ENCODE results near the gene TACR1. TPM values are rescaled to one million over a fixed set of nuclear protein-coding genes. Genes with fewer than 3 reads are reported as not detected.
"Not testable (repeated sequence)": the region's sequence is repeated elsewhere in the genome, so short reads cannot be mapped to it uniquely, and the experiment has no call there.

Gene TACR1
- total RNA-seq: under 1 TPM in 1 of 5 experiments, not detected in 4; 0.24 TPM
- not detected for polyA plus RNA-seq
- not detected for total RNA-seq

DNA sequence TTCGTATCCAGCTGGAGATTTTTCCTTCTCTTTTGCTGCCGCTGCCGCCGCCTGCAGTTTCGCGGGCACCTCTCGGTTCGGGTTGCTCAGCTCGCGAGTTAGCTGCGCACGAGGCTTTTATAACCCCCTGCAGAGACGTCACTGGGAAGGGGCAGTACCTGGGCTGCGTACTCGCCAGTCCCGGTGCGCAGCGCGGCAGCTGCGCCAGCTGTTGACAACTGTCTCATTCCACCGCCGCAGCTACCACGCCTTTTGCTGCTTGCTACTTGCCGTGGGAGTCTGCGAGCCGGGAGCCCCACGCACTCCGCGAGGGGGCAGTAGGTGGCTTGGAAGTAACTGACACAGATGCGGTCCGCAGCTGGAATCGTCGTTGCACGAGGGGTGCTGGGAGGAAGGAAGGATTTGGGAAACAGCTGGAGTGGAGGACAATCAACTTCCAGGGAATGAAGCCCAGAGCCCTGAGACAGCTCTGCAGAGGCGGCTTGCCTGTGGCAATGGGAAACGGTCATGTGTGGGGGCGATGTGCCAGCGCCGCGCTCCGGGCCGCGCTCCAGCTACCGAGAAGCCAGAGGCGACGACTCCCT, at the start of gene TACR1:
Gene TACR1, minus strand, starts transcription at position 93 of the 584 bp plus-strand sequence. CDS start 586 bp downstream, outside the sequence.
- CTCF ChIA-PET: interaction anchor here (0.8 to 1.1 kb wide), 2 partner anchors 9 to 206 kb away, joined by 3 to 4 read pairs; no protein-coding TSS in a partner anchor
- no peaks in the 10 kb centered on the region for H3K9me3 ChIP-seq (ENCODE audit: control insufficient read depth in 2 of 3, low read length in 3 of 3)
- ATAC-seq: peak; percentile 72
- H3K36me3 ChIP-seq (ENCODE audit: control insufficient read depth in 2 of 3, insufficient read depth in 3 of 3, low read length in 3 of 3): no peaks in the 10 kb centered on the region
- no peak within 1 kb of the TSS for H3K4me3 ChIP-seq (ENCODE audit: low read length)
- Mint-ChIP-seq H3K36me3 (no peaks in the 10 kb centered on the region), H3K4me1 (peaks cover 0 to 25% (median 7%) of the 10 kb centered on the region in 7 donors), H3K4me3 (peak within 1 kb of the TSS in 9 of 10 donors; percentile 69 to 91 (median 83)), H3K27ac (no peak within 1 kb of the TSS), H3K27me3 (peaks cover 70 to 77% (median 75%) of the 10 kb centered on the region in 5 donors), H3K9me3 (peaks cover 0 to 16% (median 4%) of the 10 kb centered on the region in 11 donors)
- peaks cover 0 to 10% of the 10 kb centered on the region in 2 donors for H3K4me1 ChIP-seq (ENCODE audit: control insufficient read depth in 2 of 2, insufficient read depth in 2 of 2, low read length in 2 of 2)
- POLR2A ChIA-PET: no interaction called here
- peak; percentile 18 to 56 (median 47) for DNase-seq
- H3K27ac ChIP-seq (ENCODE audit: low read depth, low read length): no peak within 1 kb of the TSS
- intact Hi-C loops (cut with micrococcal nuclease): loop anchor here in 1 of 2 donors (2.0 kb wide), 2 partner anchors 205 to 269 kb away; no protein-coding TSS in a partner anchor
- H3K27me3 ChIP-seq (ENCODE audit: control insufficient read depth in 2 of 2, insufficient read depth in 2 of 2, low read length in 2 of 2): peaks cover 0 to 7% of the 10 kb centered on the region in 2 donors

DNA sequence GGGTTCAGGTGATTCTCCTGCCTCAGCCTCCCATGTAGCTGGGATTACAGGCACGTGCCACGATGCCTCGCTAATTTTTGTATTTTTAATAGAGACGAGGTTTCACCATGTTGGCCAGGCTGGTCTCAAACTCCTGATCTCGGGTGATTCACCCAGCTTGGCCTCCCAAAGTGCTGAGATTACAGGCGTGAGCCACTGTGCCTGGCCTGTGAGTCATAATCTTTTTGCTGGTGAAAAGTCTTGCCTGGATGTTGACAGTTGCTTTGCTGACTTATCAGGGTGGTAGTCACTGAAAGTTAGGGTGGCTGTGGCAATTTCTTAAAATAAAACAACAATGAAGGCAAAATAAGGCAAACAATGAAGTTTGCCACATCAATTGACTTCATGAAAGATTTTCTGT, 49.3 kb upstream of the TACR1 start:
- H3K27ac ChIP-seq (ENCODE audit: low read depth, low read length); H3K27me3 ChIP-seq (ENCODE audit: control insufficient read depth in 2 of 2, insufficient read depth in 2 of 2, low read length in 2 of 2); H3K27ac Mint-ChIP-seq; H3K4me3 Mint-ChIP-seq; H3K4me1 ChIP-seq (ENCODE audit: control insufficient read depth in 2 of 2, insufficient read depth in 2 of 2, low read length in 2 of 2); H3K36me3 ChIP-seq (ENCODE audit: control insufficient read depth in 2 of 3, insufficient read depth in 3 of 3, low read length in 3 of 3); H3K4me1 Mint-ChIP-seq; intact Hi-C loops (cut with micrococcal nuclease); CTCF ChIA-PET; H3K4me3 ChIP-seq (ENCODE audit: low read length); H3K27me3 Mint-ChIP-seq; POLR2A ChIA-PET; DNase-seq; ATAC-seq: not testable (repeated sequence)
- H3K9me3 Mint-ChIP-seq: peaks cover 0 to 81% (median 27%) of the 10 kb centered on the region in 11 donors
- peaks cover 0 to 16% (median 0%) of the 10 kb centered on the region in 3 experiments for H3K9me3 ChIP-seq (ENCODE audit: control insufficient read depth in 2 of 3, low read length in 3 of 3)
- peaks cover 0 to 12% (median 8%) of the 10 kb centered on the region in 5 donors for H3K36me3 Mint-ChIP-seq

DNA sequence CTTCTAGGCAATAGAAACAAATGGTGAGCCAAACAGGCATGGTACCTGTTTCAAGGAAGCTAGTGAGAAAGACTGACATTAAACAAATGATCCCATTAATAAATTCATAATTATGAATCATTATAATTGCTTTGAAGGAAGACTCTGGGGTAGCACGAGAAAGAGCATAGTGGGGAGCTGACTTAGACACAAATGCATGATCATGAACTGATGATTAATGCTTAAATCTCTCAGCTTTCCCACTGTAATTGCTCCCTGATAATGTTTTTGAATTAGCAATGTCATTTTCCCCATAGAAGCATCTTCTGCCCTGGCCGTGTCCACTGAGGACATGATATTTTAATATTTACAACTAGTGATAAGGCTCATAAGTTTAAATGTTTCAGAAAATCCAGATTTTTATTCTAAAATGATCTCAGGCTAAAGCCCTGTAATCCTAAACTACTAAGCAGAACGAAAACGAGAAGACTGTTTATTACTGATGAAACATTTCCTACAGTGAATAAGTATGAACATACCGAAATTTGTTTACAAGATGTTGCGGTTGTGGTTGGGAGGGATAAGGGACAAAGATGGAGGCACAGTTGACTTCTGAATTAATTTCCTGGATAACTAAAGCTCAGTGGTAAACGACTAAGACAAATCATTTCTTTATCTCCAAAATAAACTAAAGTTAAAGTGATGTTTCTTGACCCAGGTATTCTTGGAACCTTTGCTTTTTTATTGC, 47.3 kb upstream of the TACR1 start:
- no peaks in the 10 kb centered on the region for H3K36me3 ChIP-seq (ENCODE audit: control insufficient read depth in 2 of 3, insufficient read depth in 3 of 3, low read length in 3 of 3)
- no peaks in the 10 kb centered on the region for H3K4me1 Mint-ChIP-seq
- peaks cover 0 to 20% (median 0%) of the 10 kb centered on the region in 3 experiments for H3K9me3 ChIP-seq (ENCODE audit: control insufficient read depth in 2 of 3, low read length in 3 of 3)
- CTCF ChIA-PET: no interaction called here
- no peak for ATAC-seq
- no peak overlapping the region for H3K4me3 Mint-ChIP-seq
- peaks cover 0 to 81% (median 33%) of the 10 kb centered on the region in 11 donors for H3K9me3 Mint-ChIP-seq
- intact Hi-C loops (cut with micrococcal nuclease): no loop called here
- no peak overlapping the region for H3K27ac Mint-ChIP-seq
- H3K4me3 ChIP-seq (ENCODE audit: low read length): no peak overlapping the region
- no peak overlapping the region for H3K27ac ChIP-seq (ENCODE audit: low read depth, low read length)
- H3K27me3 Mint-ChIP-seq: peaks cover 0 to 8% (median 0%) of the 10 kb centered on the region in 5 donors
- H3K36me3 Mint-ChIP-seq: peaks cover 0 to 15% (median 4%) of the 10 kb centered on the region in 5 donors
- H3K4me1 ChIP-seq (ENCODE audit: control insufficient read depth in 2 of 2, insufficient read depth in 2 of 2, low read length in 2 of 2): no peaks in the 10 kb centered on the region
- no peak for DNase-seq
- POLR2A ChIA-PET: no interaction called here
- no peaks in the 10 kb centered on the region for H3K27me3 ChIP-seq (ENCODE audit: control insufficient read depth in 2 of 2, insufficient read depth in 2 of 2, low read length in 2 of 2)

DNA sequence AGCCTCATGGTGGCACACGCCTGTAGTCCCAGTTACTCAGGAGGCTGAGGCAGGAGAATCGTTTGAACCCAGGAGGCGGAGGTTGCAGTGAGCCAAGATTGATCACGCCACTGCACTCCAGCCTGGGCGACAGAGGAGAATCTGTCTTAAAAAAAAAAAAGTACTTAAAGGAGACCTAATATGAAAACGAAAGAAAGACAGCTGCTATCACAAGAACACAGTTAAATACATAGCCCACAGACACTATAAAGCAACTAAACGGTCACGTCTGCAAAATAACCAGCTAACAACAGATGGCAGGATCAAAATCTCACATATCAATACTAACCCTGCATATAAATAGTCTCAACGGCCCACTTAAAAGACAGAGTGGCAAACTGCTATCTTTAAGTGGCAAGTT, 43.9 kb upstream of the TACR1 start:
- Histone ChIP-seq H3K36me3 (ENCODE audit: control insufficient read depth in 2 of 3, insufficient read depth in 3 of 3, low read length in 3 of 3) (no peaks in the 10 kb centered on the region), H3K9me3 (ENCODE audit: control insufficient read depth in 2 of 3, low read length in 3 of 3) (peaks cover 0 to 14% (median 0%) of the 10 kb centered on the region in 3 experiments), H3K4me1 (ENCODE audit: control insufficient read depth in 2 of 2, insufficient read depth in 2 of 2, low read length in 2 of 2) (no peaks in the 10 kb centered on the region), H3K27ac (ENCODE audit: low read depth, low read length) (no peak overlapping the region), H3K27me3 (ENCODE audit: control insufficient read depth in 2 of 2, insufficient read depth in 2 of 2, low read length in 2 of 2) (no peaks in the 10 kb centered on the region), H3K4me3 (ENCODE audit: low read length) (no peak overlapping the region)
- Mint-ChIP-seq H3K4me1 (no peaks in the 10 kb centered on the region), H3K27ac (no peak overlapping the region), H3K9me3 (peaks cover 0 to 69% (median 24%) of the 10 kb centered on the region in 11 donors), H3K27me3 (peaks cover 0 to 8% (median 0%) of the 10 kb centered on the region in 5 donors), H3K4me3 (no peak overlapping the region), H3K36me3 (peaks cover 0 to 11% (median 0%) of the 10 kb centered on the region in 5 donors)
- POLR2A ChIA-PET: no interaction called here
- intact Hi-C loops (cut with micrococcal nuclease): loop anchor here in 1 of 2 donors (2.0 kb wide), 1 partner anchor 324 kb away; no protein-coding TSS in a partner anchor
- no peak for DNase-seq
- no peak for ATAC-seq
- CTCF ChIA-PET: no interaction called here

DNA sequence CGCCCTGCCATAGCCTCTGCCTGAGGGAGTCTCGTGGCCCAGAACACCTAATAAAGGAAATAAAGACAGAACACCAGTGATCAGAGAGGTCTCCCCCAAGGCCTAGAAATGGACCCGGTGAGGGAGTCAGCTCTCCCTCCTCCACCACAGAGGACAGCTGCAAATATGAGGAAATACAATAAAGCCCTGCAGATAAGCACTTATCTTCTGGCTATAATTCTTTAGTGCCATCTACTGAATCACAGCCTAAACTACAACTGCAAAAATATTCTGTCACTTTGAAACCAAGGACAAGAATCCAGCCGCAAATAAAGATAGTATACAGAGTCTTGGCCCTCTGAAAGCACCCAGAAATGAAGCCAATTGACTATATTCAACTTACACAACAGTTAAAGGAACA, 42.4 kb upstream of the TACR1 start:
- H3K9me3 ChIP-seq (ENCODE audit: control insufficient read depth in 2 of 3, low read length in 3 of 3): peaks cover 0 to 14% (median 0%) of the 10 kb centered on the region in 3 experiments
- H3K27ac ChIP-seq (ENCODE audit: low read depth, low read length): no peak overlapping the region
- CTCF ChIA-PET: no interaction called here
- H3K36me3 ChIP-seq (ENCODE audit: control insufficient read depth in 2 of 3, insufficient read depth in 3 of 3, low read length in 3 of 3): no peaks in the 10 kb centered on the region
- Mint-ChIP-seq H3K4me3 (no peak overlapping the region), H3K9me3 (peaks cover 0 to 66% (median 24%) of the 10 kb centered on the region in 11 donors), H3K4me1 (no peaks in the 10 kb centered on the region), H3K36me3 (peaks cover 0 to 11% (median 0%) of the 10 kb centered on the region in 5 donors), H3K27me3 (peaks cover 0 to 8% (median 0%) of the 10 kb centered on the region in 5 donors), H3K27ac (no peak overlapping the region)
- POLR2A ChIA-PET: no interaction called here
- H3K4me1 ChIP-seq (ENCODE audit: control insufficient read depth in 2 of 2, insufficient read depth in 2 of 2, low read length in 2 of 2): no peaks in the 10 kb centered on the region
- DNase-seq (no peak), ATAC-seq (no peak)
- H3K4me3 ChIP-seq (ENCODE audit: low read length): no peak overlapping the region
- H3K27me3 ChIP-seq (ENCODE audit: control insufficient read depth in 2 of 2, insufficient read depth in 2 of 2, low read length in 2 of 2): no peaks in the 10 kb centered on the region
- intact Hi-C loops (cut with micrococcal nuclease): loop anchor here in 1 of 2 donors (2.0 kb wide), 1 partner anchor 323 kb away; no protein-coding TSS in a partner anchor

GRCh38 chr2:75238670-75239330, 39.5 kb upstream of the TACR1 start:
- no peaks in the 10 kb centered on the region for H3K4me1 Mint-ChIP-seq

More at GRCh38 chr2:75238670-75239330, 39.5 kb upstream of the TACR1 start:
- Mint-ChIP-seq H3K27ac (no peak overlapping the region), H3K9me3 (peaks cover 0 to 64% (median 29%) of the 10 kb centered on the region in 11 donors), H3K36me3 (peaks cover 0 to 18% (median 10%) of the 10 kb centered on the region in 5 donors), H3K4me3 (no peak overlapping the region), H3K27me3 (peaks cover 0 to 6% (median 2%) of the 10 kb centered on the region in 5 donors)
- intact Hi-C loops (cut with micrococcal nuclease): no loop called here
- Histone ChIP-seq H3K27ac (ENCODE audit: low read depth, low read length) (no peak overlapping the region), H3K27me3 (ENCODE audit: control insufficient read depth in 2 of 2, insufficient read depth in 2 of 2, low read length in 2 of 2) (no peaks in the 10 kb centered on the region), H3K9me3 (ENCODE audit: control insufficient read depth in 2 of 3, low read length in 3 of 3) (peaks cover 0 to 14% (median 0%) of the 10 kb centered on the region in 3 experiments), H3K4me1 (ENCODE audit: control insufficient read depth in 2 of 2, insufficient read depth in 2 of 2, low read length in 2 of 2) (no peaks in the 10 kb centered on the region), H3K36me3 (ENCODE audit: control insufficient read depth in 2 of 3, insufficient read depth in 3 of 3, low read length in 3 of 3) (no peaks in the 10 kb centered on the region), H3K4me3 (ENCODE audit: low read length) (no peak overlapping the region)
- ChIA-PET POLR2A (no interaction called here), CTCF (no interaction called here)
- ATAC-seq (no peak), DNase-seq (no peak)

Data from naive thymus-derived CD4-positive, alpha-beta T cell (primary cell).